ENCODE results near the gene NAV3.

DNA sequence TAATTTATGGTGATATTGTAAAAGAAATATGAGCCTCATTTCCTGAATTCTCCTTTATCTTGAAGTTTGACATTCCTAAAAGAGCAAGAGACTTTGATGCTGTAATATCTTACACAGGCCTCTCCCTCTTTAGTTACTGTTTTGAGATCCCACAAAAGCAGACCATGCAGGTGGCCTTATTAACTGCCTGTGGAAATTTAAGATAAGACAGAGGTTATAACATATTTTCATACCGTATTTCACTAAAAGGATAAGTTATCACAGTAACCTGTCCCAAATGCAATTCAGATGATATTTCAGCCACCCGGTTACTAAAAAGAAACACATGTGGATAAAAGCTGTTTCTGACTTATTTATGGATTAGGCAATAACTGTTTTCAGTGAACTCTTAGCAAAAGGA, 150.1 kb downstream of the NAV3 start:
- TF ChIP-seq, protein P1, sequence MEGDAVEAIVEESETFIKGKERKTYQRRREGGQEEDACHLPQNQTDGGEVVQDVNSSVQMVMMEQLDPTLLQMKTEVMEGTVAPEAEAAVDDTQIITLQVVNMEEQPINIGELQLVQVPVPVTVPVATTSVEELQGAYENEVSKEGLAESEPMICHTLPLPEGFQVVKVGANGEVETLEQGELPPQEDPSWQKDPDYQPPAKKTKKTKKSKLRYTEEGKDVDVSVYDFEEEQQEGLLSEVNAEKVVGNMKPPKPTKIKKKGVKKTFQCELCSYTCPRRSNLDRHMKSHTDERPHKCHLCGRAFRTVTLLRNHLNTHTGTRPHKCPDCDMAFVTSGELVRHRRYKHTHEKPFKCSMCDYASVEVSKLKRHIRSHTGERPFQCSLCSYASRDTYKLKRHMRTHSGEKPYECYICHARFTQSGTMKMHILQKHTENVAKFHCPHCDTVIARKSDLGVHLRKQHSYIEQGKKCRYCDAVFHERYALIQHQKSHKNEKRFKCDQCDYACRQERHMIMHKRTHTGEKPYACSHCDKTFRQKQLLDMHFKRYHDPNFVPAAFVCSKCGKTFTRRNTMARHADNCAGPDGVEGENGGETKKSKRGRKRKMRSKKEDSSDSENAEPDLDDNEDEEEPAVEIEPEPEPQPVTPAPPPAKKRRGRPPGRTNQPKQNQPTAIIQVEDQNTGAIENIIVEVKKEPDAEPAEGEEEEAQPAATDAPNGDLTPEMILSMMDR (IDR thresholded peaks at IDR 0.05), result no peak
- no peak for TF ChIP-seq POLR2AphosphoS5 (IDR thresholded peaks at IDR 0.05; ENCODE audit: insufficient read depth in 1 of 2, low read depth in 1 of 2)
